Urinary bladder (tissue), 4 donors: ENCODE results near the gene TRAK1. TPM values are rescaled to one million over a fixed set of nuclear protein-coding genes. Genes with fewer than 3 reads are reported as not detected.

Source experiments
- DNase-seq: peaks from one replicate; pipeline ENCODE4 v3.0.0-alpha.2; 2015; ENCODE audit errors: extremely low spot score
- H3K27ac ChIP-seq: one replicate; pipeline ENCODE4 v1.5.1; 2013; ENCODE audit warnings: low read depth, mild to moderate bottlenecking, moderate library complexity
- H3K36me3 ChIP-seq: one replicate; pipeline ENCODE4 v1.6.1; 2013; ENCODE audit warnings: mild to moderate bottlenecking, moderate library complexity; ENCODE audit not compliant: insufficient read depth
- H3K4me1 ChIP-seq: one replicate; pipeline ENCODE4 v1.6.1; 2013; ENCODE audit warnings: mild to moderate bottlenecking, moderate library complexity; ENCODE audit not compliant: insufficient read depth
- H3K4me3 ChIP-seq: one replicate; pipeline ENCODE4 v1.5.1; 2013; ENCODE audit warnings: low read depth, low read length
- WGBS: extraction: QIAGEN DNeasy Blood & Tissue Kit; methylation state at CpG from one replicate; pipeline ENCODE4 v1.1.7; 2013; 5-methylcytosine and 5-hydroxymethylcytosine counted together
- polyA plus RNA-seq: library from polyadenylated mRNA; stranded (reverse); fragments of 200-250 nt; gene quantifications from one replicate; pipeline ENCODE4 v1.2.3, GENCODE V29; 2013
- total RNA-seq: library from RNA; depleted of rRNA; stranded (reverse); fragments of >200 nt; gene quantifications from one replicate; pipeline ENCODE4 v1.2.3, GENCODE V29; 2014
- donor health status: healthy with polysubstance abuse.
- donor health status: healthy.

The TRAK1 gene
- total and polyA plus RNA-seq, 2 donors = 26.9 to 66.0 TPM

- Histone ChIP-seq H3K36me3 (no peaks in the 10 kb centered on the region), H3K27ac (no peak overlapping the region), H3K4me3 (no peak overlapping the region), H3K4me1 (peaks cover 1% of the 10 kb centered on the region)
- no peak for DNase-seq
- 73% methylated on average over 3 of the region's 3 CpGs for WGBS
These were observed 75.1 kb downstream of the TRAK1 start for GRCh38 chr3:42166214-42166613.

GRCh38 chr3:42166662-42167300 is 75.6 kb downstream of the TRAK1 start:
- no peak overlapping the region for H3K27ac ChIP-seq
- DNase-seq = no peak
- no peak overlapping the region for H3K4me3 ChIP-seq
- peaks cover 1% of the 10 kb centered on the region for H3K4me1 ChIP-seq
- WGBS = 86% methylated on average over 11 of the region's 11 CpGs
- no peaks in the 10 kb centered on the region for H3K36me3 ChIP-seq

GRCh38 chr3:42169579-42170120 is 78.5 kb downstream of the TRAK1 start:
- Histone ChIP-seq H3K4me1 (no peaks in the 10 kb centered on the region), H3K36me3 (no peaks in the 10 kb centered on the region), H3K27ac (no peak overlapping the region), H3K4me3 (no peak overlapping the region)
- no peak for DNase-seq
- WGBS = 85% methylated on average over 7 of the region's 7 CpGs

GRCh38 chr3:42172047-42172654 is 81.0 kb downstream of the TRAK1 start:
- Histone ChIP-seq H3K4me1 (no peaks in the 10 kb centered on the region), H3K4me3 (no peak overlapping the region), H3K36me3 (no peaks in the 10 kb centered on the region), H3K27ac (no peak overlapping the region)
- 88% methylated on average over 3 of the region's 3 CpGs for WGBS
- no peak for DNase-seq

- Histone ChIP-seq H3K4me1 (no peaks in the 10 kb centered on the region), H3K27ac (no peak overlapping the region), H3K36me3 (no peaks in the 10 kb centered on the region), H3K4me3 (no peak overlapping the region)
- 73% methylated on average over 6 of the region's 6 CpGs for WGBS
- no peak for DNase-seq
These were observed 82.2 kb downstream of the TRAK1 start for GRCh38 chr3:42173307-42173706.

GRCh38 chr3:42174679-42175385 is 83.7 kb downstream of the TRAK1 start:
- H3K4me1 ChIP-seq = no peaks in the 10 kb centered on the region
- WGBS = 80% methylated on average over 10 of the region's 10 CpGs

GRCh38 chr3:42175386-42176240 is 84.5 kb downstream of the TRAK1 start:
- H3K27ac ChIP-seq = no peak overlapping the region
- DNase-seq = no peak
- WGBS = 81% methylated on average over 9 of the region's 9 CpGs
- no peaks in the 10 kb centered on the region for H3K36me3 ChIP-seq
- no peak overlapping the region for H3K4me3 ChIP-seq
- H3K4me1 ChIP-seq = no peaks in the 10 kb centered on the region

More at GRCh38 chr3:42174679-42175385, 83.7 kb downstream of the TRAK1 start:
- Histone ChIP-seq H3K27ac (no peak overlapping the region), H3K4me3 (no peak overlapping the region), H3K36me3 (no peaks in the 10 kb centered on the region)
- DNase-seq = no peak

GRCh38 chr3:42176242-42177034 is 85.3 kb downstream of the TRAK1 start:
- no peak for DNase-seq
- no peaks in the 10 kb centered on the region for H3K4me1 ChIP-seq
- no peaks in the 10 kb centered on the region for H3K36me3 ChIP-seq
- H3K27ac ChIP-seq = no peak overlapping the region
- WGBS = 82% methylated on average over 7 of the region's 7 CpGs
- H3K4me3 ChIP-seq = no peak overlapping the region

- no peak for DNase-seq
- Histone ChIP-seq H3K27ac (no peak overlapping the region), H3K4me3 (no peak overlapping the region), H3K36me3 (no peaks in the 10 kb centered on the region), H3K4me1 (no peaks in the 10 kb centered on the region)
- 83% methylated on average over 6 of the region's 6 CpGs for WGBS
These were observed 86.1 kb downstream of the TRAK1 start for GRCh38 chr3:42177068-42177800.

- Histone ChIP-seq H3K4me1 (no peaks in the 10 kb centered on the region), H3K36me3 (no peaks in the 10 kb centered on the region), H3K4me3 (no peak overlapping the region), H3K27ac (no peak overlapping the region)
- WGBS = 93% methylated on average over 9 of the region's 9 CpGs
- no peak for DNase-seq
These were observed 86.6 kb downstream of the TRAK1 start for GRCh38 chr3:42177801-42178150.

GRCh38 chr3:42179110-42179725 is 88.1 kb downstream of the TRAK1 start:
- no peaks in the 10 kb centered on the region for H3K4me1 ChIP-seq

GRCh38 chr3:42180901-42181300 is 89.7 kb downstream of the TRAK1 start:
- Histone ChIP-seq H3K27ac (no peak overlapping the region), H3K4me3 (no peak overlapping the region), H3K4me1 (no peaks in the 10 kb centered on the region), H3K36me3 (no peaks in the 10 kb centered on the region)
- 92% methylated on average over 8 of the region's 8 CpGs for WGBS
- no peak for DNase-seq

More at GRCh38 chr3:42179110-42179725, 88.1 kb downstream of the TRAK1 start:
- H3K36me3 ChIP-seq = no peaks in the 10 kb centered on the region
- H3K4me3 ChIP-seq = no peak overlapping the region
- no peak overlapping the region for H3K27ac ChIP-seq
- 28% methylated on average over 7 of the region's 7 CpGs for WGBS
- peak; percentile 66 for DNase-seq
